ENCODE data around the gene SH3PXD2A. TPM values are rescaled to one million over a fixed set of nuclear protein-coding genes. Genes with fewer than 3 reads are reported as not detected.

Gene SH3PXD2A
- total and polyA plus RNA-seq, 9 of the 15 experiments (the other 6 are each of a cell fraction or from before 2014, with no cell fraction given): 0.41 to 9.3 (median 2.5) TPM

DNA sequence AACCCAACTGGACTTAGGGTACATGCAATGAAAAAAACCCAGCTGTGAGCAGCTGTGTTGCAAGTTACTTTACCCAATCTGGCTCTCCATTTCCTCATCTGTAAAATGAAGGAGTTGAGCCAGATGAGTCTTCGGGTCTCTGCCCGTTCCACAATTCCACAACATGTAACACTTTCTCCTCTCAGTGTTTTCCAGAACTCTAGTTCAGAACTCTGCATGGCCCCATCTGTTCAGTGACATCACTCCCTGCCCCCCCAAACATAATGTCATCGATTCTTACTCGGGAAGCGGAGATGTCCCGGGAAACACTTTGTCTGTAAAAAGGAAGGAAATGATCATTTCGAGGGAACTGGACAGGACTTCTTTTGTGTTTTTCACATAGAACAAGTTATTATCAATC, 2.5 kb downstream of the SH3PXD2A start (continued):
- TF ChIP-seq, protein P1, sequence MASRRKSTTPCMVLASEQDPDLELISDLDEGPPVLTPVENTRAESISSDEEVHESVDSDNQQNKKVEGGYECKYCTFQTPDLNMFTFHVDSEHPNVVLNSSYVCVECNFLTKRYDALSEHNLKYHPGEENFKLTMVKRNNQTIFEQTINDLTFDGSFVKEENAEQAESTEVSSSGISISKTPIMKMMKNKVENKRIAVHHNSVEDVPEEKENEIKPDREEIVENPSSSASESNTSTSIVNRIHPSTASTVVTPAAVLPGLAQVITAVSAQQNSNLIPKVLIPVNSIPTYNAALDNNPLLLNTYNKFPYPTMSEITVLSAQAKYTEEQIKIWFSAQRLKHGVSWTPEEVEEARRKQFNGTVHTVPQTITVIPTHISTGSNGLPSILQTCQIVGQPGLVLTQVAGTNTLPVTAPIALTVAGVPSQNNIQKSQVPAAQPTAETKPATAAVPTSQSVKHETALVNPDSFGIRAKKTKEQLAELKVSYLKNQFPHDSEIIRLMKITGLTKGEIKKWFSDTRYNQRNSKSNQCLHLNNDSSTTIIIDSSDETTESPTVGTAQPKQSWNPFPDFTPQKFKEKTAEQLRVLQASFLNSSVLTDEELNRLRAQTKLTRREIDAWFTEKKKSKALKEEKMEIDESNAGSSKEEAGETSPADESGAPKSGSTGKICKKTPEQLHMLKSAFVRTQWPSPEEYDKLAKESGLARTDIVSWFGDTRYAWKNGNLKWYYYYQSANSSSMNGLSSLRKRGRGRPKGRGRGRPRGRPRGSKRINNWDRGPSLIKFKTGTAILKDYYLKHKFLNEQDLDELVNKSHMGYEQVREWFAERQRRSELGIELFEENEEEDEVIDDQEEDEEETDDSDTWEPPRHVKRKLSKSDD (conservative IDR thresholded peaks at IDR 0.05; ENCODE audit: low read length): no peak
- TF ChIP-seq HDAC8 (tag; IDR thresholded peaks at IDR 0.05) (no peak), MCM7 (IDR thresholded peaks at IDR 0.05) (no peak), ZNF584 (CRISPR knock-in tag; IDR thresholded peaks at IDR 0.05; ENCODE audit: low read depth) (no peak), HIVEP1 (CRISPR knock-in tag; IDR thresholded peaks at IDR 0.05) (no peak), C11orf30 (IDR thresholded peaks at IDR 0.05; ENCODE audit: low read depth) (no peak), SIRT6 (IDR thresholded peaks at IDR 0.05; ENCODE audit: low read depth, low read length) (no peak), ASH1L (IDR thresholded peaks at IDR 0.05; ENCODE audit: borderline replicate concordance, low read depth, partially characterized antibody) (no peak)
- TF ChIP-seq, protein P2, sequence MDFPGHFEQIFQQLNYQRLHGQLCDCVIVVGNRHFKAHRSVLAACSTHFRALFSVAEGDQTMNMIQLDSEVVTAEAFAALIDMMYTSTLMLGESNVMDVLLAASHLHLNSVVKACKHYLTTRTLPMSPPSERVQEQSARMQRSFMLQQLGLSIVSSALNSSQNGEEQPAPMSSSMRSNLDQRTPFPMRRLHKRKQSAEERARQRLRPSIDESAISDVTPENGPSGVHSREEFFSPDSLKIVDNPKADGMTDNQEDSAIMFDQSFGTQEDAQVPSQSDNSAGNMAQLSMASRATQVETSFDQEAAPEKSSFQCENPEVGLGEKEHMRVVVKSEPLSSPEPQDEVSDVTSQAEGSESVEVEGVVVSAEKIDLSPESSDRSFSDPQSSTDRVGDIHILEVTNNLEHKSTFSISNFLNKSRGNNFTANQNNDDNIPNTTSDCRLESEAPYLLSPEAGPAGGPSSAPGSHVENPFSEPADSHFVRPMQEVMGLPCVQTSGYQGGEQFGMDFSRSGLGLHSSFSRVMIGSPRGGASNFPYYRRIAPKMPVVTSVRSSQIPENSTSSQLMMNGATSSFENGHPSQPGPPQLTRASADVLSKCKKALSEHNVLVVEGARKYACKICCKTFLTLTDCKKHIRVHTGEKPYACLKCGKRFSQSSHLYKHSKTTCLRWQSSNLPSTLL (IDR thresholded peaks at IDR 0.05): no peak
- TF ChIP-seq, protein P3, sequence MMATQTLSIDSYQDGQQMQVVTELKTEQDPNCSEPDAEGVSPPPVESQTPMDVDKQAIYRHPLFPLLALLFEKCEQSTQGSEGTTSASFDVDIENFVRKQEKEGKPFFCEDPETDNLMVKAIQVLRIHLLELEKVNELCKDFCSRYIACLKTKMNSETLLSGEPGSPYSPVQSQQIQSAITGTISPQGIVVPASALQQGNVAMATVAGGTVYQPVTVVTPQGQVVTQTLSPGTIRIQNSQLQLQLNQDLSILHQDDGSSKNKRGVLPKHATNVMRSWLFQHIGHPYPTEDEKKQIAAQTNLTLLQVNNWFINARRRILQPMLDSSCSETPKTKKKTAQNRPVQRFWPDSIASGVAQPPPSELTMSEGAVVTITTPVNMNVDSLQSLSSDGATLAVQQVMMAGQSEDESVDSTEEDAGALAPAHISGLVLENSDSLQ (IDR thresholded peaks at IDR 0.05): no peak
- TF ChIP-seq, protein P4, sequence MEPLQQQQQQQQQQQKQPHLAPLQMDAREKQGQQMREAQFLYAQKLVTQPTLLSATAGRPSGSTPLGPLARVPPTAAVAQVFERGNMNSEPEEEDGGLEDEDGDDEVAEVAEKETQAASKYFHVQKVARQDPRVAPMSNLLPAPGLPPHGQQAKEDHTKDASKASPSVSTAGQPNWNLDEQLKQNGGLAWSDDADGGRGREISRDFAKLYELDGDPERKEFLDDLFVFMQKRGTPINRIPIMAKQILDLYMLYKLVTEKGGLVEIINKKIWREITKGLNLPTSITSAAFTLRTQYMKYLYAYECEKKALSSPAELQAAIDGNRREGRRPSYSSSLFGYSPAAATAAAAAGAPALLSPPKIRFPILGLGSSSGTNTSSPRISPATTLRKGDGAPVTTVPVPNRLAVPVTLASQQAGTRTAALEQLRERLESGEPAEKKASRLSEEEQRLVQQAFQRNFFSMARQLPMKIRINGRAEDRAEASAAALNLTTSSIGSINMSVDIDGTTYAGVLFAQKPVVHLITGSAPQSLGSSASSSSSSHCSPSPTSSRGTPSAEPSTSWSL (CRISPR knock-in tag; IDR thresholded peaks at IDR 0.05; ENCODE audit: borderline replicate concordance): no peak

Measured in K562 (cell line).